ENCODE data around the gene TMCC1.

DNA sequence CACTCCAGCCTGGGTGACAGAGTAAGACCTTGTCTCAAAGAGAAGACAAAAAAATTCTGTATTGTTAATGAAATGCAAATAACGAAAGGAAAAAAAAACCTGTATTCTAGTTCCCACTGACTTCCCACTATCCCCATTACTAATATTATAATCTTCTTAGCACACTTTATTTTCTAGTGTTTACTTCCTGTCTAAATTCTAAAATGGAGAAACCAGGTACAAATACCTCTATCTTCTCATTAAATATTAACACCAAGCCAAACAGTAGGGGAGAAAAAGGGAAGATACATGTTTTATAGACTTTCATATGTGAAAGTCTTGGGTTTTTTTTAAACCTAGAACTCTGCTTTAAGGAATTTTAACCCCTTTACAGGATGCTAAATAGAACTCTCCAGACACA lies 231.7 kb downstream of the TMCC1 start:
- TF ChIP-seq ZNF8 (CRISPR knock-in tag; IDR thresholded peaks at IDR 0.05) (no peak), GLIS3 (CRISPR knock-in tag; IDR thresholded peaks at IDR 0.05) (no peak), SNAI2 (CRISPR knock-in tag; IDR thresholded peaks at IDR 0.05) (no peak), OSR1 (CRISPR knock-in tag; IDR thresholded peaks at IDR 0.05) (no peak), ARNTL (CRISPR knock-in tag; IDR thresholded peaks at IDR 0.05; ENCODE audit: borderline replicate concordance, low read depth) (no peak)
- TF ChIP-seq, protein P1, sequence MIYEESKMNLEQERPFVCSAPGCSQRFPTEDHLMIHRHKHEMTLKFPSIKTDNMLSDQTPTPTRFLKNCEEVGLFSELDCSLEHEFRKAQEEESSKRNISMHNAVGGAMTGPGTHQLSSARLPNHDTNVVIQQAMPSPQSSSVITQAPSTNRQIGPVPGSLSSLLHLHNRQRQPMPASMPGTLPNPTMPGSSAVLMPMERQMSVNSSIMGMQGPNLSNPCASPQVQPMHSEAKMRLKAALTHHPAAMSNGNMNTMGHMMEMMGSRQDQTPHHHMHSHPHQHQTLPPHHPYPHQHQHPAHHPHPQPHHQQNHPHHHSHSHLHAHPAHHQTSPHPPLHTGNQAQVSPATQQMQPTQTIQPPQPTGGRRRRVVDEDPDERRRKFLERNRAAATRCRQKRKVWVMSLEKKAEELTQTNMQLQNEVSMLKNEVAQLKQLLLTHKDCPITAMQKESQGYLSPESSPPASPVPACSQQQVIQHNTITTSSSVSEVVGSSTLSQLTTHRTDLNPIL (CRISPR knock-in tag; IDR thresholded peaks at IDR 0.05; ENCODE audit: low read depth) = no peak
- TF ChIP-seq, protein P2, sequence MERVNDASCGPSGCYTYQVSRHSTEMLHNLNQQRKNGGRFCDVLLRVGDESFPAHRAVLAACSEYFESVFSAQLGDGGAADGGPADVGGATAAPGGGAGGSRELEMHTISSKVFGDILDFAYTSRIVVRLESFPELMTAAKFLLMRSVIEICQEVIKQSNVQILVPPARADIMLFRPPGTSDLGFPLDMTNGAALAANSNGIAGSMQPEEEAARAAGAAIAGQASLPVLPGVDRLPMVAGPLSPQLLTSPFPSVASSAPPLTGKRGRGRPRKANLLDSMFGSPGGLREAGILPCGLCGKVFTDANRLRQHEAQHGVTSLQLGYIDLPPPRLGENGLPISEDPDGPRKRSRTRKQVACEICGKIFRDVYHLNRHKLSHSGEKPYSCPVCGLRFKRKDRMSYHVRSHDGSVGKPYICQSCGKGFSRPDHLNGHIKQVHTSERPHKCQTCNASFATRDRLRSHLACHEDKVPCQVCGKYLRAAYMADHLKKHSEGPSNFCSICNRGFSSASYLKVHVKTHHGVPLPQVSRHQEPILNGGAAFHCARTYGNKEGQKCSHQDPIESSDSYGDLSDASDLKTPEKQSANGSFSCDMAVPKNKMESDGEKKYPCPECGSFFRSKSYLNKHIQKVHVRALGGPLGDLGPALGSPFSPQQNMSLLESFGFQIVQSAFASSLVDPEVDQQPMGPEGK (CRISPR knock-in tag; IDR thresholded peaks at IDR 0.05; ENCODE audit: borderline replicate concordance) = no peak
